Activated T-cell treated with anti-CD3 and anti-CD28 coated beads, Interleukin-2, amount 50 U/mL, for 24 hours (primary cell): ENCODE data around the gene CHAD.
A peak's percentile ranks its signal among the peaks of the same experiment; 100 is the strongest.
"Not testable (repeated sequence)": the region's sequence is repeated elsewhere in the genome, so short reads cannot be mapped to it uniquely, and the experiment has no call there.

Experiments
- DNase-seq: peaks from one replicate; pipeline ENCODE4 v3.0.0-alpha.2; 2020
- H3K27ac Mint-ChIP-seq: 2 replicates; pipeline ENCODE4 v1.8.0; 2020; ENCODE audit warnings: mild to moderate bottlenecking, mixed read lengths
- H3K27me3 Mint-ChIP-seq: 2 replicates; pipeline ENCODE4 v1.8.0; 2020; ENCODE audit warnings: mixed read lengths
- H3K36me3 Mint-ChIP-seq: 2 replicates; pipeline ENCODE4 v1.8.0; 2020; ENCODE audit warnings: low read depth, mixed read lengths
- H3K4me1 Mint-ChIP-seq: 2 replicates; pipeline ENCODE4 v1.8.0; 2020; ENCODE audit warnings: low read depth, mixed read lengths
- H3K4me3 Mint-ChIP-seq: 2 replicates; pipeline ENCODE4 v1.8.0; 2020; ENCODE audit warnings: mild to moderate bottlenecking, moderate library complexity, mixed read lengths
- H3K9me3 Mint-ChIP-seq: 2 replicates; pipeline ENCODE4 v1.8.0; 2020; ENCODE audit warnings: mixed read lengths

CHAD gene

GRCh38 chr17:50440838-50441829, 27.5 kb downstream of the CHAD start:
- Mint-ChIP-seq H3K4me1 (no peaks in the 10 kb centered on the region), H3K36me3 (no peaks in the 10 kb centered on the region), H3K27ac (no peak overlapping the region), H3K9me3 (no peaks in the 10 kb centered on the region), H3K27me3 (no peaks in the 10 kb centered on the region), H3K4me3 (no peak overlapping the region)
- no peak for DNase-seq

- no peak overlapping the region for H3K27ac Mint-ChIP-seq
- DNase-seq, result no peak
- H3K4me1 Mint-ChIP-seq, result no peaks in the 10 kb centered on the region
- no peak overlapping the region for H3K4me3 Mint-ChIP-seq
- H3K36me3 Mint-ChIP-seq, result no peaks in the 10 kb centered on the region
- no peaks in the 10 kb centered on the region for H3K9me3 Mint-ChIP-seq
- no peaks in the 10 kb centered on the region for H3K27me3 Mint-ChIP-seq
Measured at GRCh38 chr17:50440172-50440837, 28.4 kb downstream of the CHAD start.

GRCh38 chr17:50439008-50439407, 29.7 kb downstream of the CHAD start:
- Mint-ChIP-seq H3K36me3 (peaks cover 1% of the 10 kb centered on the region), H3K4me3 (no peak overlapping the region), H3K9me3 (no peaks in the 10 kb centered on the region), H3K27me3 (no peaks in the 10 kb centered on the region), H3K4me1 (no peaks in the 10 kb centered on the region), H3K27ac (no peak overlapping the region)
- DNase-seq, result no peak

- Mint-ChIP-seq H3K9me3 (no peaks in the 10 kb centered on the region), H3K36me3 (peaks cover 1% of the 10 kb centered on the region), H3K27ac (no peak overlapping the region), H3K4me1 (no peaks in the 10 kb centered on the region), H3K27me3 (no peaks in the 10 kb centered on the region), H3K4me3 (no peak overlapping the region)
- DNase-seq, result no peak
Measured at GRCh38 chr17:50437409-50437808, 31.3 kb downstream of the CHAD start.

- Mint-ChIP-seq H3K27ac (no peak overlapping the region), H3K4me3 (no peak overlapping the region), H3K36me3 (peaks cover 1% of the 10 kb centered on the region), H3K27me3 (no peaks in the 10 kb centered on the region), H3K9me3 (no peaks in the 10 kb centered on the region), H3K4me1 (peaks cover 8% of the 10 kb centered on the region)
- DNase-seq, result no peak
Measured at GRCh38 chr17:50432125-50432762, 36.4 kb downstream of the CHAD start.

- DNase-seq, result no peak
- no peaks in the 10 kb centered on the region for H3K27me3 Mint-ChIP-seq
- H3K27ac Mint-ChIP-seq, result no peak overlapping the region
- peaks cover 1% of the 10 kb centered on the region for H3K36me3 Mint-ChIP-seq
- no peaks in the 10 kb centered on the region for H3K9me3 Mint-ChIP-seq
- no peak overlapping the region for H3K4me3 Mint-ChIP-seq
- peaks cover 17% of the 10 kb centered on the region for H3K4me1 Mint-ChIP-seq
Measured at GRCh38 chr17:50430821-50431618, 37.7 kb downstream of the CHAD start.

- Mint-ChIP-seq H3K4me1 (peaks cover 24% of the 10 kb centered on the region), H3K9me3 (no peaks in the 10 kb centered on the region), H3K27ac (no peak overlapping the region), H3K36me3 (peaks cover 1% of the 10 kb centered on the region), H3K27me3 (no peaks in the 10 kb centered on the region), H3K4me3 (no peak overlapping the region)
- DNase-seq, result no peak
Measured at GRCh38 chr17:50429793-50430192, 38.9 kb downstream of the CHAD start.

GRCh38 chr17:50428831-50429424, 39.8 kb downstream of the CHAD start:
- H3K9me3 Mint-ChIP-seq, result no peaks in the 10 kb centered on the region
- H3K4me1 Mint-ChIP-seq, result peaks cover 24% of the 10 kb centered on the region
- DNase-seq, result no peak
- H3K36me3 Mint-ChIP-seq, result no peaks in the 10 kb centered on the region
- H3K4me3 Mint-ChIP-seq, result no peak overlapping the region
- H3K27me3 Mint-ChIP-seq, result no peaks in the 10 kb centered on the region
- H3K27ac Mint-ChIP-seq, result no peak overlapping the region

GRCh38 chr17:50428126-50428525, 40.6 kb downstream of the CHAD start:
- H3K36me3 Mint-ChIP-seq, DNase-seq, H3K27ac Mint-ChIP-seq, H3K4me3 Mint-ChIP-seq, H3K9me3 Mint-ChIP-seq, H3K27me3 Mint-ChIP-seq: not testable (repeated sequence)
- H3K4me1 Mint-ChIP-seq, result peaks cover 24% of the 10 kb centered on the region

- peak; percentile 46 for DNase-seq
- Mint-ChIP-seq H3K27me3 (no peaks in the 10 kb centered on the region), H3K27ac (peak overlapping the region; percentile 78), H3K4me3 (peak overlapping the region; percentile 80), H3K36me3 (no peaks in the 10 kb centered on the region), H3K4me1 (peaks cover 24% of the 10 kb centered on the region), H3K9me3 (no peaks in the 10 kb centered on the region)
Measured at GRCh38 chr17:50426814-50427787, 41.6 kb downstream of the CHAD start.

- Mint-ChIP-seq H3K27ac (peak overlapping the region; percentile 78), H3K36me3 (no peaks in the 10 kb centered on the region), H3K4me3 (peak overlapping the region; percentile 80), H3K27me3 (no peaks in the 10 kb centered on the region), H3K9me3 (no peaks in the 10 kb centered on the region), H3K4me1 (peaks cover 29% of the 10 kb centered on the region)
- DNase-seq, result no peak
Measured at GRCh38 chr17:50426472-50426782, 42.3 kb downstream of the CHAD start.

- Mint-ChIP-seq H3K36me3 (no peaks in the 10 kb centered on the region), H3K27ac (peak within 1 kb of the TSS; percentile 83), H3K9me3 (no peaks in the 10 kb centered on the region), H3K4me3 (peak within 1 kb of the TSS; percentile 80), H3K4me1 (peaks cover 34% of the 10 kb centered on the region), H3K27me3 (no peaks in the 10 kb centered on the region)
- peak; percentile 82 for DNase-seq
Measured at GRCh38 chr17:50425682-50426471, 42.8 kb downstream of the CHAD start, which contains the start of gene ACSF2. TSS of gene ACSF2 (plus strand) at chr17:50426218. CDS start at chr17:50426262, 44 bp downstream.
